IPS-20b (cell line): Measurements from ENCODE around the gene HM13.

Experiments
- H3K27ac ChIP-seq: one replicate; pipeline ENCODE4 v1.5.1; 2013; ENCODE audit warnings: low read length
- H3K27me3 ChIP-seq: 2 replicates; pipeline ENCODE4 v1.6.1; 2013; ENCODE audit warnings: mild to moderate bottlenecking, low read length, inconsistent platforms; ENCODE audit not compliant: insufficient read depth
- H3K36me3 ChIP-seq: 2 replicates; pipeline ENCODE4 v1.6.1; 2013; ENCODE audit warnings: low read depth, mild to moderate bottlenecking, inconsistent platforms, low read length, moderate library complexity; ENCODE audit not compliant: insufficient read depth
- H3K4me1 ChIP-seq: 2 replicates; pipeline ENCODE4 v1.6.1; 2013; ENCODE audit warnings: mild to moderate bottlenecking, control low read depth, inconsistent platforms, low read length, moderate library complexity; ENCODE audit not compliant: insufficient read depth
- H3K4me3 ChIP-seq: 2 replicates; pipeline ENCODE4 v1.5.1; 2013; ENCODE audit warnings: mild to moderate bottlenecking, low read length, inconsistent platforms
- H3K9ac ChIP-seq: 2 replicates; pipeline ENCODE4 v1.6.1; 2013; ENCODE audit warnings: low read depth, mild to moderate bottlenecking, inconsistent platforms, low read length, moderate library complexity
- H3K9me3 ChIP-seq: 2 replicates; pipeline ENCODE4 v1.6.1; 2013; ENCODE audit warnings: mild to moderate bottlenecking, low read depth, low read length, inconsistent platforms; ENCODE audit not compliant: insufficient read depth

The HM13 gene

GRCh38 chr20:31562241-31562640, 48.0 kb downstream of the HM13 start:
- H3K36me3 ChIP-seq, result peaks cover 59% of the 10 kb centered on the region
- no peak overlapping the region for H3K4me3 ChIP-seq
- no peaks in the 10 kb centered on the region for H3K27me3 ChIP-seq
- no peak overlapping the region for H3K9ac ChIP-seq
- peaks cover 16% of the 10 kb centered on the region for H3K4me1 ChIP-seq
- H3K27ac ChIP-seq, result no peak overlapping the region
- H3K9me3 ChIP-seq, result no peaks in the 10 kb centered on the region

- H3K9ac ChIP-seq, result no peak overlapping the region
- no peak overlapping the region for H3K27ac ChIP-seq
- peaks cover 71% of the 10 kb centered on the region for H3K36me3 ChIP-seq
- H3K4me1 ChIP-seq, result peaks cover 19% of the 10 kb centered on the region
- no peaks in the 10 kb centered on the region for H3K9me3 ChIP-seq
- H3K4me3 ChIP-seq, result no peak overlapping the region
- H3K27me3 ChIP-seq, result no peaks in the 10 kb centered on the region
Measured at GRCh38 chr20:31564284-31564683, 50.0 kb downstream of the HM13 start.

- Histone ChIP-seq H3K27ac (no peak overlapping the region), H3K27me3 (no peaks in the 10 kb centered on the region), H3K36me3 (peaks cover 70% of the 10 kb centered on the region), H3K4me1 (peaks cover 16% of the 10 kb centered on the region), H3K9me3 (no peaks in the 10 kb centered on the region), H3K4me3 (no peak overlapping the region), H3K9ac (no peak overlapping the region)
Measured at GRCh38 chr20:31565699-31566318, 51.6 kb downstream of the HM13 start.

- H3K9ac ChIP-seq, result no peak overlapping the region
- H3K27me3 ChIP-seq, result no peaks in the 10 kb centered on the region
- H3K9me3 ChIP-seq, result no peaks in the 10 kb centered on the region
Measured at GRCh38 chr20:31566319-31566657, 52.0 kb downstream of the HM13 start.

GRCh38 chr20:31566658-31567379, 52.6 kb downstream of the HM13 start:
- Histone ChIP-seq H3K27me3 (no peaks in the 10 kb centered on the region), H3K36me3 (peaks cover 60% of the 10 kb centered on the region), H3K27ac (no peak overlapping the region), H3K4me1 (peaks cover 16% of the 10 kb centered on the region), H3K9ac (no peak overlapping the region), H3K9me3 (no peaks in the 10 kb centered on the region), H3K4me3 (no peak overlapping the region)

More at GRCh38 chr20:31566319-31566657, 52.0 kb downstream of the HM13 start:
- peaks cover 66% of the 10 kb centered on the region for H3K36me3 ChIP-seq
- no peak overlapping the region for H3K4me3 ChIP-seq
- H3K27ac ChIP-seq, result no peak overlapping the region
- H3K4me1 ChIP-seq, result peaks cover 16% of the 10 kb centered on the region

GRCh38 chr20:31567380-31567720, 53.1 kb downstream of the HM13 start:
- H3K27ac ChIP-seq, result no peak overlapping the region
- no peaks in the 10 kb centered on the region for H3K27me3 ChIP-seq
- peaks cover 19% of the 10 kb centered on the region for H3K4me1 ChIP-seq
- H3K36me3 ChIP-seq, result peaks cover 55% of the 10 kb centered on the region
- H3K9ac ChIP-seq, result no peak overlapping the region
- H3K9me3 ChIP-seq, result no peaks in the 10 kb centered on the region
- H3K4me3 ChIP-seq, result no peak overlapping the region

GRCh38 chr20:31568041-31568731, 53.9 kb downstream of the HM13 start:
- H3K4me1 ChIP-seq, result peaks cover 19% of the 10 kb centered on the region
- H3K36me3 ChIP-seq, result peaks cover 49% of the 10 kb centered on the region
- H3K27ac ChIP-seq, result no peak overlapping the region
- no peaks in the 10 kb centered on the region for H3K27me3 ChIP-seq
- no peaks in the 10 kb centered on the region for H3K9me3 ChIP-seq
- H3K9ac ChIP-seq, result no peak overlapping the region
- no peak overlapping the region for H3K4me3 ChIP-seq

- Histone ChIP-seq H3K27ac (no peak overlapping the region), H3K4me1 (peaks cover 24% of the 10 kb centered on the region), H3K9me3 (no peaks in the 10 kb centered on the region), H3K9ac (no peak overlapping the region), H3K36me3 (peaks cover 44% of the 10 kb centered on the region), H3K4me3 (no peak overlapping the region), H3K27me3 (no peaks in the 10 kb centered on the region)
Measured at GRCh38 chr20:31568773-31569162, 54.5 kb downstream of the HM13 start.

- Histone ChIP-seq H3K36me3 (peaks cover 38% of the 10 kb centered on the region), H3K4me3 (no peak overlapping the region), H3K9ac (no peak overlapping the region), H3K27ac (no peak overlapping the region), H3K4me1 (peaks cover 28% of the 10 kb centered on the region), H3K9me3 (no peaks in the 10 kb centered on the region), H3K27me3 (no peaks in the 10 kb centered on the region)
Measured at GRCh38 chr20:31569163-31570020, 55.1 kb downstream of the HM13 start.

- Histone ChIP-seq H3K27ac (no peak overlapping the region), H3K4me1 (peaks cover 28% of the 10 kb centered on the region), H3K9me3 (no peaks in the 10 kb centered on the region), H3K27me3 (no peaks in the 10 kb centered on the region), H3K4me3 (no peak overlapping the region), H3K9ac (no peak overlapping the region), H3K36me3 (peaks cover 36% of the 10 kb centered on the region; the same call in 1 of the 2 replicates)
Measured at GRCh38 chr20:31570021-31570463, 55.8 kb downstream of the HM13 start.

- Histone ChIP-seq H3K9me3 (no peaks in the 10 kb centered on the region), H3K27ac (no peak overlapping the region), H3K4me1 (peaks cover 28% of the 10 kb centered on the region), H3K27me3 (no peaks in the 10 kb centered on the region), H3K36me3 (peaks cover 28% of the 10 kb centered on the region; the same call in 1 of the 2 replicates), H3K9ac (no peak overlapping the region), H3K4me3 (no peak overlapping the region)
Measured at GRCh38 chr20:31570735-31571617, 56.7 kb downstream of the HM13 start.
